GM12892 (cell line): ENCODE measurements around the gene CPXM2.

Experiments
- POLR2A ChIP-seq: IDR thresholded peaks from 2 replicates; pipeline ENCODE4 v1.6.1; 2011; ENCODE audit warnings: low read depth, low read length, control low read depth
- POLR2AphosphoS5 ChIP-seq: IDR thresholded peaks from 2 replicates; pipeline ENCODE4 v1.6.1; 2011; ENCODE audit warnings: low read depth, low read length, control low read depth
- TAF1 ChIP-seq: IDR thresholded peaks from 2 replicates; pipeline ENCODE4 v1.6.1; 2011; ENCODE audit warnings: low read depth, mild to moderate bottlenecking, control low read depth, low read length, borderline replicate concordance

DNA sequence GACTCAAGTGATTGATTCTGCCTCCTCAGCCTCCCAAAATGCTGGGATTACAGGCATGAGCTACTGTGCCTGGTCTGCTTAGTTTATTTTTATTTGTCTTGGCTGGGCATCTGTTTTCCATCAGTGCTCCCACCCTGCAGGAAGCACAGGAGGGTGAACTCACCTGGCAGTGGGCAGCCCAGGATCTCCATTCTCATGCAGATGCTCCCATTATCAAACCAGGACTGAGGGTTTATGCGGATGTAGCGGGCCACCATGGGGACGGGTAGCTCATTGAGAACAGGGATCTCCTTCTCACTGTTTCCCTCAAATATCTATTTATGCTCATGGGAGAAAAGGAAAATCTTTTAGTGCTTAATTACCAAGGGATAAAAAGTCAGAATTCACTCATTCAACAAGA, 93.8 kb downstream of the CPXM2 start:
- TF ChIP-seq POLR2A (no peak), POLR2AphosphoS5 (no peak), TAF1 (no peak)
